ENCODE data around the gene GRM5.
"Not testable (repeated sequence)": the region's sequence is repeated elsewhere in the genome, so short reads cannot be mapped to it uniquely, and the experiment has no call there.

Gene GRM5

GRCh38 chr11:88972210-88972609 is 93.6 kb downstream of the GRM5 start:
- Histone ChIP-seq H3K4me1 (no peaks in the 10 kb centered on the region), H3K4me2 (ENCODE audit: low read length) (no peak overlapping the region), H3K27me3 (ENCODE audit: control insufficient read depth, insufficient read depth, low read length) (no peaks in the 10 kb centered on the region), H3K27ac (no peak overlapping the region), H3K4me3 (ENCODE audit: low read depth, low read length) (no peak overlapping the region), H3K79me2 (no peaks in the 10 kb centered on the region), H2AFZ (no peak overlapping the region), H3K9ac (no peak overlapping the region), H3K36me3 (ENCODE audit: control insufficient read depth, insufficient read depth, low read length) (no peaks in the 10 kb centered on the region), H3K9me3 (ENCODE audit: control insufficient read depth, low read length) (no peaks in the 10 kb centered on the region)
- TF ChIP-seq, protein P1, sequence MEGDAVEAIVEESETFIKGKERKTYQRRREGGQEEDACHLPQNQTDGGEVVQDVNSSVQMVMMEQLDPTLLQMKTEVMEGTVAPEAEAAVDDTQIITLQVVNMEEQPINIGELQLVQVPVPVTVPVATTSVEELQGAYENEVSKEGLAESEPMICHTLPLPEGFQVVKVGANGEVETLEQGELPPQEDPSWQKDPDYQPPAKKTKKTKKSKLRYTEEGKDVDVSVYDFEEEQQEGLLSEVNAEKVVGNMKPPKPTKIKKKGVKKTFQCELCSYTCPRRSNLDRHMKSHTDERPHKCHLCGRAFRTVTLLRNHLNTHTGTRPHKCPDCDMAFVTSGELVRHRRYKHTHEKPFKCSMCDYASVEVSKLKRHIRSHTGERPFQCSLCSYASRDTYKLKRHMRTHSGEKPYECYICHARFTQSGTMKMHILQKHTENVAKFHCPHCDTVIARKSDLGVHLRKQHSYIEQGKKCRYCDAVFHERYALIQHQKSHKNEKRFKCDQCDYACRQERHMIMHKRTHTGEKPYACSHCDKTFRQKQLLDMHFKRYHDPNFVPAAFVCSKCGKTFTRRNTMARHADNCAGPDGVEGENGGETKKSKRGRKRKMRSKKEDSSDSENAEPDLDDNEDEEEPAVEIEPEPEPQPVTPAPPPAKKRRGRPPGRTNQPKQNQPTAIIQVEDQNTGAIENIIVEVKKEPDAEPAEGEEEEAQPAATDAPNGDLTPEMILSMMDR (IDR thresholded peaks at IDR 0.05), result no peak

DNA sequence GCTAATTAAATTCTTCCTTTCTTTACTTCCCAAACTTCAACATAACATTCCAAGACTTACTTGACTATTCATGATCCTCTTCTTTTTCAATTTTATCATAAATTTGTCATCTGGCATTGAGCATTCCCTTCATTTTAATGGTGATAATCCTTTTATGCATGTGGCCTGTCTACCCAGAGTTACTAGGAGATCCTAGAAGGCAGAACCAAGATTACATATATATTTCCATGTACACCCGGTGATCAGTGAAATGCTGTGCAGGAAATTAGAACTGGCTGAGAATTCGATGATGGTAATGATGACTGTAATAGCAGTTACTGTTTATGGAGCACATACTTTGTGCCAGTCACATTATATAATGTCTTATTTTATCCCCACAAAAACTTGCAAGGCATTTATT is 104.2 kb downstream of the GRM5 start:
- not testable (repeated sequence) for H3K4me1 ChIP-seq; H3K27ac ChIP-seq; H3K4me3 ChIP-seq (ENCODE audit: low read depth, low read length); H3K9ac ChIP-seq; H3K4me2 ChIP-seq (ENCODE audit: low read length); H3K36me3 ChIP-seq (ENCODE audit: control insufficient read depth, insufficient read depth, low read length); H3K27me3 ChIP-seq (ENCODE audit: control insufficient read depth, insufficient read depth, low read length); H2AFZ ChIP-seq; H3K9me3 ChIP-seq (ENCODE audit: control insufficient read depth, low read length); H3K79me2 ChIP-seq

GRCh38 chr11:88959857-88960256 is 105.9 kb downstream of the GRM5 start:
- H2AFZ ChIP-seq; H3K9me3 ChIP-seq (ENCODE audit: control insufficient read depth, low read length); H3K36me3 ChIP-seq (ENCODE audit: control insufficient read depth, insufficient read depth, low read length); H3K79me2 ChIP-seq; H3K27me3 ChIP-seq (ENCODE audit: control insufficient read depth, insufficient read depth, low read length); H3K27ac ChIP-seq; H3K4me3 ChIP-seq (ENCODE audit: low read depth, low read length); H3K4me2 ChIP-seq (ENCODE audit: low read length); H3K4me1 ChIP-seq; H3K9ac ChIP-seq: not testable (repeated sequence)

DNA sequence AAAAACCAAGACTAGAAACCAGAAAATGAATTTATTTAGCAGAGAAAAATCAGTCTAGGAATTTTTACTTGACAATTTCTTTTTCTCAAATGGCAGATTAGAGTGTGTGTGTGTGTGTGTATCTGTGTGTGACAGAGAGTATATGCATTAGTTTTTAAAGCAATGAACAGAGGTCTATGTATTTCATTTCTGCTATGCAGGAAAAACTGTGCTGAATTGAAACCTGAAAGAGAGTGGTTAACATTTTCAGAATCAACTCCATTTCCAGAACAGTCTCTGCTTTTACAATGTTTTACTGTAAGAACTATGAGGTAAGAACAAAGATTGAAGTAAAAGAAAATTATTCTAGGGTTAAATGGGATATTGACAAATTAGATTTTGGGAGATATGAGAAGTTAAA is 114.8 kb downstream of the GRM5 start:
- H3K27me3 ChIP-seq (ENCODE audit: control insufficient read depth, insufficient read depth, low read length), result no peaks in the 10 kb centered on the region
- H3K9me3 ChIP-seq (ENCODE audit: control insufficient read depth, low read length), result no peaks in the 10 kb centered on the region
- TF ChIP-seq, protein P1 (IDR thresholded peaks at IDR 0.05), result no peak
- no peaks in the 10 kb centered on the region for H3K36me3 ChIP-seq (ENCODE audit: control insufficient read depth, insufficient read depth, low read length)
- no peak overlapping the region for H2AFZ ChIP-seq
- H3K4me1 ChIP-seq, result no peaks in the 10 kb centered on the region
- H3K4me3 ChIP-seq (ENCODE audit: low read depth, low read length), result no peak overlapping the region
- no peaks in the 10 kb centered on the region for H3K79me2 ChIP-seq
- no peak overlapping the region for H3K9ac ChIP-seq
- H3K27ac ChIP-seq, result no peak overlapping the region
- H3K4me2 ChIP-seq (ENCODE audit: low read length), result no peak overlapping the region

GRCh38 chr11:88948908-88949307 is 116.9 kb downstream of the GRM5 start:
- H2AFZ ChIP-seq; H3K9ac ChIP-seq; H3K79me2 ChIP-seq; H3K27me3 ChIP-seq (ENCODE audit: control insufficient read depth, insufficient read depth, low read length); H3K4me3 ChIP-seq (ENCODE audit: low read depth, low read length); H3K4me1 ChIP-seq; H3K36me3 ChIP-seq (ENCODE audit: control insufficient read depth, insufficient read depth, low read length); H3K27ac ChIP-seq; H3K9me3 ChIP-seq (ENCODE audit: control insufficient read depth, low read length); H3K4me2 ChIP-seq (ENCODE audit: low read length): not testable (repeated sequence)

GRCh38 chr11:88947843-88948572 is 117.8 kb downstream of the GRM5 start:
- not testable (repeated sequence) for H2AFZ ChIP-seq; H3K27me3 ChIP-seq (ENCODE audit: control insufficient read depth, insufficient read depth, low read length); H3K4me2 ChIP-seq (ENCODE audit: low read length); H3K27ac ChIP-seq; H3K4me1 ChIP-seq; H3K36me3 ChIP-seq (ENCODE audit: control insufficient read depth, insufficient read depth, low read length); H3K9me3 ChIP-seq (ENCODE audit: control insufficient read depth, low read length); H3K9ac ChIP-seq; H3K4me3 ChIP-seq (ENCODE audit: low read depth, low read length); H3K79me2 ChIP-seq

DNA sequence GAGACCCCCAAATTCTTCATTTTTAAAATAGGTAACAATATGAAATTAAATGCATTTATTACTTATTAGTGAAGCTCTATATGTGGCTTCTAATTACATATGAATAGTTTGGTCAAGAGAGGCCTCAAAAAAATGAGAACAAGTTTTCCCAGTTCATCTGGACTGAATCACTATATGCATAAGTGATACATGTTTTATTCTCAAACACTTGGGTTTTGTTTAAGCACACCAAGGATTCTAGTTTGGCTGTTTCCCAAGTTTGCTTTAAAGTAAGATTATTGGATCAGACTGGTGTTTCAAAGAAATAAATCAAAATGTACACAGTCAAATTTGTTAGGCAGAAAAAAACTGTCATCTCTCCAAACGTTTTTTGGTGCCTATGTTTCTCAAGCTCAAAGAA is 136.1 kb downstream of the GRM5 start:
- H3K9me3 ChIP-seq (ENCODE audit: control insufficient read depth, low read length); H3K27me3 ChIP-seq (ENCODE audit: control insufficient read depth, insufficient read depth, low read length); H2AFZ ChIP-seq; H3K4me3 ChIP-seq (ENCODE audit: low read depth, low read length); H3K79me2 ChIP-seq; H3K9ac ChIP-seq; H3K4me2 ChIP-seq (ENCODE audit: low read length); H3K36me3 ChIP-seq (ENCODE audit: control insufficient read depth, insufficient read depth, low read length); H3K4me1 ChIP-seq; H3K27ac ChIP-seq: not testable (repeated sequence)

DNA sequence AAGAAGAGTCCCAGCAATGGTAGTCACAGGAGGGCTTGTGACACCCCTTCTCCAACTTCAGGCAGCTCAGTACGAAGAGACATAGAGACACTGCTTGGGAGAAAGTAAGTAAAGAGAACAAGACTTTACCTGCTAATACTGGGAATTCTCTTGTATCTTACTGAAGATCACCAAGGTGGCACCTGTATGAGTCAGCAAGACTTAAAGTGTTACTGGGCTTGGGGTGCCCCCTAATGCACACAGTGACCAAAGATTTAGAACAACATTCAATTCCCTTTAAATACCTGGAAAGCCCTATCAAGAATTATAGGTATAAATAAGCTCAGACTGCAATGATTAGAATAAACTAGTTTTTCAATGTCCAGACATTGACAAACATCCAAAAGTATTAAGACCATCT is 148.7 kb downstream of the GRM5 start:
- H3K27me3 ChIP-seq (ENCODE audit: control insufficient read depth, insufficient read depth, low read length); H3K4me2 ChIP-seq (ENCODE audit: low read length); H3K9me3 ChIP-seq (ENCODE audit: control insufficient read depth, low read length); H3K4me1 ChIP-seq; H3K79me2 ChIP-seq; H3K9ac ChIP-seq; H3K4me3 ChIP-seq (ENCODE audit: low read depth, low read length); H3K27ac ChIP-seq; H2AFZ ChIP-seq; H3K36me3 ChIP-seq (ENCODE audit: control insufficient read depth, insufficient read depth, low read length): not testable (repeated sequence)

Data from parathyroid adenoma (tissue), 2 donors.